Measurements from ENCODE around the gene IL22RA1.

The IL22RA1 gene

GRCh38 chr1:24168245-24168644, 25.3 kb upstream of the IL22RA1 start:
- no peak for DNase-seq (ENCODE audit: low spot score)
- FAIRE-seq: no peak

GRCh38 chr1:24167008-24167407, 24.1 kb upstream of the IL22RA1 start:
- FAIRE-seq: no peak
- no peak for DNase-seq (ENCODE audit: low spot score)

DNA sequence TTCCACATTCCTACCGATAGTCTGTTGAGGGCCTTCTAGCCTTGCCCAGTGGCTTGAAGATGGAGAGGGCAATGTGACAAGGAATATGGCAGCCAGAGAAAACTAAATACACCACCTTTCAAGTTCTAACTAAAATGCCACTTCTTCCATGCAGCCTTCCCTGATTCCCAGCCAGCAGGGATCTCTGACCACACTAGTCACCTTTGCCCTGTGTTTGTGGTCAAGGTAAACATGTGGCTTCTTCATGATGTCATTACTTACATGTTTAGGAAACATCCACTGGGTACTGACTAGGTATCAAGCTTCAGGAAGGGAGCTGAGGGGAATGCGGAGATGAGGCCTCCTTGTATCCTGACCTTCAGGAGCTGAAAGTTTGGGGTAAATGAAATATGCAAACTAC, 22.6 kb upstream of the IL22RA1 start:
- DNase-seq (ENCODE audit: low spot score) (no peak), FAIRE-seq (no peak)

- no peak for FAIRE-seq
- no peak for DNase-seq (ENCODE audit: low spot score)
Observed at GRCh38 chr1:24164004-24164403, 21.1 kb upstream of the IL22RA1 start.

DNA sequence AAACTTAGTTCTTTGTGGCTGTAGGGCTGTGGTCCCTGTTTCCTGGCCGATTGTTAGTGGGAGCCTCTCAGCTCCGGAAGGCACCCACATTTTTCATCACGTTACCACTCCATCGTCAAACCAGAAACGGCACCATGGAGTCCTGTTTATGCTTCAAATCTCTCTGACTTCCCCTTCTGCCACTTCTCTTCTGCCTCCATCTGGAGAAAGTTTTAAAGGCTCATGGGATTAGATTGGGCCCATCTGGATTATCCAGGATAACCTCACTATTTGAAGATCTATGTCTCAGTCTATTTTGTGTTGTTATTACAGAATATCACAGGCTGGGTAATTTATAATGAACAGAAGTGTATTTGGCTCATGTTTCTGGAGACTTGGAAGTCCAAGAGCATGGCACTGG, 19.3 kb upstream of the IL22RA1 start:
- DNase-seq (ENCODE audit: low spot score) (no peak), FAIRE-seq (no peak)

DNA sequence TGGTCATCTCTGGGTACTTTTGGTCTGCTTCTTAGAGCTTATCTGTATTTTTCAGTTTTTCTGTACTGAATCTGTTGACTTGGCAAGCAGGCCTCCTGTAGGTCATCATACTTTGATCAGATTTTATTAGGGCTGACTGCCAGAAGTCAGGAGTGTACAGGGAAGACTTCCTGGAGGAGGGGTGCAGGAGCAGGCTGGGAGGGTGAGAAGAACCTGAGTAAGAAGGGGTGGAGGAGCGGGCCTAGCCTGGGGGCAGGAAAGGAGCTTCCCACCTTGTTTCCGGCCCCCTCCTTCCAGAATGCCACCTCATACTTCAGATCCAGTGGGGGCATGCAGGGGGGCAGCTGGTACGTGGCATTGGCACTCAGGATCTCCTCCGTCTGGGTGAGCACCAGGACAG, 18.3 kb upstream of the IL22RA1 start:
- no peak for DNase-seq (ENCODE audit: low spot score)
- no peak for FAIRE-seq

GRCh38 chr1:24159366-24159765, 16.4 kb upstream of the IL22RA1 start:
- no peak for DNase-seq (ENCODE audit: low spot score)
- no peak for FAIRE-seq

GRCh38 chr1:24157918-24158481, 15.1 kb upstream of the IL22RA1 start:
- FAIRE-seq (no peak), DNase-seq (ENCODE audit: low spot score) (no peak)

DNA sequence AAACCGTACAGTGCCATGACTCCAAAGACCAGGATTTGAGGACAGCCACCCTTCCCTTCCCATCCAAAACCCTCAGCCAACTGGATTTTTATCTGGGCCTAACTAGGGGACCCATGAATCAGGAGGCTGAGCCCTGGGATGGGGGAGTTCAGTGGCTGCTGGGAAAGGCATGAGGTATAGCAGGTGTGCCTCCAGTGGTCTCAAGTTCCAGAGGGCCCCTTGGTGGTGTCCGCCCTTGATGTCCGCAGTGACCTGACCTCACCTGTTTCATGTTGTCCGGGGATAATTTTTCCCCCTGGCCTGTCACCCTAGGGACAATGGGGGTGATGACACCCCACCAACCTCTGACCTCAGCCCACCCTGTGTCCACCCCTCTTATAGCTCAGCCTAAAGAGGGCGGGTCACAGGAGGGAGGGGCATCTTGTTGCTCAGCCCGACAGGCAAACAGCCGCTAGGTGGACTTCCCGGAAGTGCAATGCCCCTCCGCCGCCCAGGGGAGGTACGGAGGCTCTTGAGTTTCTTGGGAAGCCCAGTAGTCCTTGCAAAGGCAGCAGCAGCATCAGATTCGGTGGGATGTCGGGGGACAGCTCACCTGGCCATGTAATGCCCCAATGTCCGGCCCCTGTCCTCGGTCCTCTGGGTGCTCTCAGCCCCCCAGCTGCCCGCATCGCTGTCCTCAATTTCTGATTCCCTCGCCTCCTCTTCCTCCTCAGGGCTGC, 13.8 kb upstream of the IL22RA1 start:
- no peak for FAIRE-seq
- DNase-seq (ENCODE audit: low spot score): no peak

DNA sequence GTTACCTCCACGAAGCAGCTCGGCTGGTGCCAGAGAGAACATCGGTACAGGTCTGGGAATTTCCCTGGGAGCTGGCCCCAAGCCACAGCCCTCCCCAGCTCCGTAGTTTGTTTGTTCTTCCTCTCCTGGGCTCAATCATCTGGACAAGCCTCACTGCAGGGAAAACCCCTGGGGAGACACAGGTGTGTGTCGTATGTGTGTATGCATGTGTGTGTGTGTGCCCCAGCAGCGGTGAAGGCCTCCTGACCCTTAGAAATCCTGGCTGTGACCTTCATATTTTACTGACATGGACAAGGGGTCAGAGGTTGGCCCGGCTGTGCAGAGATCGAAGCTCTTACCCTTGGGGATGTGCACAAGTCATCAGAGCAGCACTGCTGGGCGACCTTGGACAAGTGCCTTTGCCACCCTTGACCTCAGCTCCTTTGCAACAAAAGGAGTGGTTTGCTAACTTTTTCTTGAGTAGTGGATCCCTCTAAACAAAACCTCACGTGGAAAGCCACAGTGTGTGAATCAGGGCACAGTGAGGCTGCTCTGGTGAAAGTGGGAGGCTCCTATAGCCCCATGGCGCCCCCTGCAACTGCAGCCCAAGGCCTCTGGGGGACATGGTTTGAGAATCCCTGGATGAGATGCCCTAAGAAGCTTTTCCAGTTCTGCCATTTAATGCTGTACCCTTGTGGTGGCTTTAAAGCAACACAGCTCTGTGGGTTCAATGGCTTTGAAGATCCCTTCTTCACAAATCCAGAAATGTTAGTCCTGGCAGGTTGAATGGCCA, 12.3 kb upstream of the IL22RA1 start:
- DNase-seq (ENCODE audit: low spot score) (no peak), FAIRE-seq (no peak)

DNA sequence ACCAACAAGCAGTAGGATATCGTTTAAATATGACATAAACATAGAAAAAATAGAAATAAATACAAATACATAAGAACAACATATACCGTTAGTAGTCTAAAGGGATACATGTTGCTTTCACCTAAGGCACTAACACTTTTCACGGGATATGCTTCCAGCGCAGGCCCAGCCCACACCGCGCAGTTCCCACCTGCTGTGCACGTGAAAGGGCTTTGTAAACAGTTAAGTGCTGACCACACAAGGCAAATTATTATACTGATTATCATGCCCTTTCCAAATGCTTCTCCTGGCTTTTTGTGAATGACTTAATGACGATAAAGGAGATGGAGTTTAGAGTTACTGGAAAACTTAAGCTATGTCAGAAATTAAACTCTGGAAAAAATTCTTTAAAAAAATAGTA, 11.3 kb upstream of the IL22RA1 start:
- no peak for FAIRE-seq
- DNase-seq (ENCODE audit: low spot score): no peak

DNA sequence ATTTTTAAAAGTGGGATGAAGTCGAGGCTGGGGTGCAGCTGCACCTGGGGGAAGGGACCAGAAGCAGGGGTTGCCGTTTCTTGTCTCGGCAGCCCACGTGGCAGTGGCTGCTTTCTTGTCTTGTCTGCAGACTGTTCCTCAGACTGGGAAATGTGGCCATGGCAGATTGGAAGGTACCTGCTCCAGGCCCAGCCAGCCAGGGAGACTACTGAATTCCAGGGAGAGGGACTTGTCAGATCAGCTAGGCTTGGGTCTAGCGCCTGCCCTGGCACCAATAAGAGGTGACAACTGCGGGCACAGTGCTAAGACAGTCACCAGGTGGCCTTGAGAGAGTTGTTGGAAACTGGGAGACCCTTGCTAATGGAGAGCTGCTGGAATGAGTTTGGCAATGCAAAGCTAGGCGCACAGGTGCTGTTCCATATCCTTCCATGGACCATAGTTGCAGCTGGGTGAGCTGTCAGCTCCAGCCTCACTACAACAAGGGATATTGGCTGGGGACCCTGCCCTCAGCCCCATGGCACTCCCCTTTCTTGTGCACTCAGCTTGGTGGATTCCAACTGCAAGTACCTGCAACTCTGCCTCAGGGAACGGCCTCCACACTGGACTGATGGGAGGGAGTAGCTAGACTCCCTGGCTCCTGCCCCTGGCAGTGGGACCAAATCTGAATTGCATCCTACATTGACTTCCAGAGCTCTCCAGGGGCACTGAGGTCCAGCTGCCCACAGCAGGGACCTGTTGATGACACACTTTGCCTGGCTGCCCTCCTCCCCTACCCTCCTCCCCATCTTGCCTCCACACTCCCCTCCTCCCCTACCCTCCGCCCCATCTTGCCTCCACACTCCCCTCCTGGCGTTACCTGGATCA, 9.9 kb upstream of the IL22RA1 start:
- FAIRE-seq: no peak
- DNase-seq (ENCODE audit: low spot score): no peak

- no peak for FAIRE-seq
- no peak for DNase-seq (ENCODE audit: low spot score)
Observed at GRCh38 chr1:24151175-24151533, 8.2 kb upstream of the IL22RA1 start.

GRCh38 chr1:24150234-24151174, 7.6 kb upstream of the IL22RA1 start:
- FAIRE-seq (peak; percentile 17), DNase-seq (ENCODE audit: low spot score) (peak; percentile 67)

GRCh38 chr1:24149866-24150233, 6.9 kb upstream of the IL22RA1 start:
- peak; percentile 75 for DNase-seq (ENCODE audit: low spot score)

DNA sequence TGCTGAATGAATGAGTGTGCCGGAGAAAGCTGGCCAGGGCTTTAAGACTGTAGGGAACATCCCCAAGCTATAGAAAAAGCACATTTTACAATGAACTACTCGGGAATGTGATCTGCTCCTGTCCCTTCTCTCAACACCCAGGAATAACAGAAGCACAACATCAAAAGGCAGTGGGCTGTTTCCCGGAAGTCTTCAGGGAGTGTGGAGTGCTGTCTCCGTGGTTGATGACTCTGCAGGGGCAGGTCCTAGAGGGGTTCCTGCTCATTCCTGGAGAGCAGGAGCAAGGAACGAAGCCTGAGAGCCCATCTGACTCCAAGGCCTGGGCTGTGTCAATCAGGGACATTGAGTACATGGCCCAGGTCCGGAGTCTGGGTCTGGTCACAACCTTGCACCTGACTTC, 4.9 kb upstream of the IL22RA1 start:
- DNase-seq (ENCODE audit: low spot score) (no peak), FAIRE-seq (no peak)

More at GRCh38 chr1:24149866-24150233, 6.9 kb upstream of the IL22RA1 start:
- peak; percentile 81 for FAIRE-seq

- DNase-seq (ENCODE audit: low spot score): no peak
Observed at GRCh38 chr1:24147194-24147593, 4.3 kb upstream of the IL22RA1 start.

GRCh38 chr1:24141311-24141997, 1.5 kb downstream of the IL22RA1 start:
- DNase-seq (ENCODE audit: low spot score) (no peak), FAIRE-seq (no peak)

More at GRCh38 chr1:24147194-24147593, 4.3 kb upstream of the IL22RA1 start:
- no peak for FAIRE-seq

DNA sequence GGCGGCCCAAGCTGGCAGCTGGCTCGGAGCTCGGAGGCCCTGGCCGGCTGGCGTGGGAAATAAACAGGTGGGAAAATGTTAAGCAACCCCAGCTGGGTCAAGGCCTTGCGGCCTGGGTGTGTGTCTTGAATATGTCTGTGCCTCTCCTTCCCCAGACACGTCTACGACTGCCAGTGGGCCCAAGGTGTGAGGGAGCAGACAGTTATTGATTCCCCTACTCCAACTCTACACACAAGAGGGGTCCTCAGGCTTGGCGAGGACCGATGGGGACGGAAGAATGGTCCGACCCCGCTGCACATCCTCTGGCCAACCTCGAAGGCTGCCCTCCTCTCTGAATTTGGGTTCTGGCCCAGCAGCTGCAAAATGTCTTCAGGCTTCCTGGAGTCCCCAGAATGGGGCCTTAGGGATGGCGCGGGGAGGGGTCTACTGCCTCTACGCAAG, 2.2 kb downstream of the IL22RA1 start:
- DNase-seq (ENCODE audit: low spot score): no peak
- FAIRE-seq: no peak

GRCh38 chr1:24139841-24140425, 3.0 kb downstream of the IL22RA1 start:
- DNase-seq (ENCODE audit: low spot score): no peak
- FAIRE-seq: no peak
